Activated naive CD8-positive, alpha-beta T cell treated with anti-CD3 and anti-CD28 coated beads for 36 hours (primary cell): Measurements from ENCODE around the gene TBC1D22A. TPM values are rescaled to one million over a fixed set of nuclear protein-coding genes. Genes with fewer than 3 reads are reported as not detected.

ENCODE experiments used
- DNase-seq: peaks from one replicate; pipeline ENCODE4 v3.0.0; 2021
- H3K27ac Mint-ChIP-seq: one replicate; pipeline ENCODE4 v1.8.0; 2022; ENCODE audit warnings: mild to moderate bottlenecking, moderate library complexity, mixed read lengths
- H3K27me3 Mint-ChIP-seq: one replicate; pipeline ENCODE4 v1.8.0; 2022; ENCODE audit warnings: mild to moderate bottlenecking, mixed read lengths
- H3K36me3 Mint-ChIP-seq: one replicate; pipeline ENCODE4 v1.8.0; 2021; ENCODE audit warnings: mild to moderate bottlenecking, mixed read lengths
- H3K4me1 Mint-ChIP-seq: one replicate; pipeline ENCODE4 v1.8.0; 2021; ENCODE audit warnings: mixed read lengths
- H3K4me3 Mint-ChIP-seq: one replicate; pipeline ENCODE4 v1.8.0; 2022; ENCODE audit warnings: mild to moderate bottlenecking, moderate library complexity, mixed read lengths
- H3K9me3 Mint-ChIP-seq: one replicate; pipeline ENCODE4 v1.8.0; 2022; ENCODE audit warnings: mixed read lengths
- total RNA-seq, 2 experiments: library from RNA; stranded (reverse); gene quantifications; one replicate each; pipeline ENCODE4 v1.2.3, GENCODE V29; 2021

The TBC1D22A gene
- total RNA-seq, 2 experiments from 2014 or later: 42.1 to 42.4 TPM

GRCh38 chr22:46948411-46949144 lies 186.1 kb downstream of the TBC1D22A start:
- DNase-seq: no peak
- no peaks in the 10 kb centered on the region for H3K27me3 Mint-ChIP-seq
- no peak overlapping the region for H3K27ac Mint-ChIP-seq
- H3K4me1 Mint-ChIP-seq: peaks cover 14% of the 10 kb centered on the region
- no peaks in the 10 kb centered on the region for H3K9me3 Mint-ChIP-seq
- no peak overlapping the region for H3K4me3 Mint-ChIP-seq
- H3K36me3 Mint-ChIP-seq: peaks cover 16% of the 10 kb centered on the region

- no peak for DNase-seq
- H3K36me3 Mint-ChIP-seq: peaks cover 13% of the 10 kb centered on the region
- H3K9me3 Mint-ChIP-seq: no peaks in the 10 kb centered on the region
- no peak overlapping the region for H3K4me3 Mint-ChIP-seq
- no peaks in the 10 kb centered on the region for H3K27me3 Mint-ChIP-seq
- H3K4me1 Mint-ChIP-seq: peaks cover 14% of the 10 kb centered on the region
- H3K27ac Mint-ChIP-seq: no peak overlapping the region
These were observed 188.9 kb downstream of the TBC1D22A start for GRCh38 chr22:46951350-46951749.

- Mint-ChIP-seq H3K4me3 (no peak overlapping the region), H3K27ac (no peak overlapping the region), H3K4me1 (peaks cover 13% of the 10 kb centered on the region), H3K9me3 (no peaks in the 10 kb centered on the region), H3K27me3 (no peaks in the 10 kb centered on the region), H3K36me3 (peaks cover 15% of the 10 kb centered on the region)
- no peak for DNase-seq
These were observed 189.5 kb downstream of the TBC1D22A start for GRCh38 chr22:46951973-46952372.

GRCh38 chr22:46953968-46954765 lies 191.7 kb downstream of the TBC1D22A start:
- H3K4me3 Mint-ChIP-seq: no peak overlapping the region
- no peak overlapping the region for H3K27ac Mint-ChIP-seq
- DNase-seq: no peak
- no peaks in the 10 kb centered on the region for H3K9me3 Mint-ChIP-seq
- H3K36me3 Mint-ChIP-seq: peaks cover 9% of the 10 kb centered on the region
- no peaks in the 10 kb centered on the region for H3K27me3 Mint-ChIP-seq
- H3K4me1 Mint-ChIP-seq: peaks cover 3% of the 10 kb centered on the region

- Mint-ChIP-seq H3K4me3 (no peak overlapping the region), H3K36me3 (peaks cover 5% of the 10 kb centered on the region), H3K27ac (no peak overlapping the region), H3K27me3 (no peaks in the 10 kb centered on the region), H3K4me1 (peaks cover 4% of the 10 kb centered on the region), H3K9me3 (no peaks in the 10 kb centered on the region)
- no peak for DNase-seq
These were observed 192.3 kb downstream of the TBC1D22A start for GRCh38 chr22:46954781-46955180.

GRCh38 chr22:46956498-46957215 lies 194.2 kb downstream of the TBC1D22A start:
- H3K9me3 Mint-ChIP-seq: no peaks in the 10 kb centered on the region
- H3K4me1 Mint-ChIP-seq: peaks cover 10% of the 10 kb centered on the region
- H3K27me3 Mint-ChIP-seq: no peaks in the 10 kb centered on the region
- peaks cover 3% of the 10 kb centered on the region for H3K36me3 Mint-ChIP-seq
- H3K27ac Mint-ChIP-seq: no peak overlapping the region
- DNase-seq: no peak
- no peak overlapping the region for H3K4me3 Mint-ChIP-seq

GRCh38 chr22:46957521-46957920 lies 195.1 kb downstream of the TBC1D22A start:
- Mint-ChIP-seq H3K4me1 (peaks cover 18% of the 10 kb centered on the region), H3K9me3 (no peaks in the 10 kb centered on the region), H3K36me3 (peaks cover 4% of the 10 kb centered on the region), H3K27ac (no peak overlapping the region), H3K4me3 (no peak overlapping the region), H3K27me3 (no peaks in the 10 kb centered on the region)
- DNase-seq: no peak

- Mint-ChIP-seq H3K9me3 (no peaks in the 10 kb centered on the region), H3K27me3 (no peaks in the 10 kb centered on the region), H3K4me3 (no peak overlapping the region)
These were observed 195.7 kb downstream of the TBC1D22A start for GRCh38 chr22:46958191-46958590.

GRCh38 chr22:46958658-46959057 lies 196.2 kb downstream of the TBC1D22A start:
- H3K4me3 Mint-ChIP-seq: no peak overlapping the region
- no peak for DNase-seq
- no peaks in the 10 kb centered on the region for H3K9me3 Mint-ChIP-seq
- no peaks in the 10 kb centered on the region for H3K27me3 Mint-ChIP-seq
- no peak overlapping the region for H3K27ac Mint-ChIP-seq
- peaks cover 4% of the 10 kb centered on the region for H3K36me3 Mint-ChIP-seq
- peaks cover 18% of the 10 kb centered on the region for H3K4me1 Mint-ChIP-seq

More at GRCh38 chr22:46958191-46958590, 195.7 kb downstream of the TBC1D22A start:
- peaks cover 4% of the 10 kb centered on the region for H3K36me3 Mint-ChIP-seq
- no peak for DNase-seq
- H3K4me1 Mint-ChIP-seq: peaks cover 18% of the 10 kb centered on the region
- no peak overlapping the region for H3K27ac Mint-ChIP-seq

- Mint-ChIP-seq H3K4me3 (no peak overlapping the region), H3K9me3 (no peaks in the 10 kb centered on the region), H3K27me3 (no peaks in the 10 kb centered on the region), H3K4me1 (peaks cover 18% of the 10 kb centered on the region), H3K27ac (no peak overlapping the region), H3K36me3 (peaks cover 4% of the 10 kb centered on the region)
- DNase-seq: no peak
These were observed 196.9 kb downstream of the TBC1D22A start for GRCh38 chr22:46959369-46959768.

GRCh38 chr22:46961591-46962295 lies 199.3 kb downstream of the TBC1D22A start:
- H3K27me3 Mint-ChIP-seq: no peaks in the 10 kb centered on the region
- peaks cover 16% of the 10 kb centered on the region for H3K4me1 Mint-ChIP-seq
- H3K9me3 Mint-ChIP-seq: no peaks in the 10 kb centered on the region
- no peak overlapping the region for H3K4me3 Mint-ChIP-seq
- H3K27ac Mint-ChIP-seq: no peak overlapping the region
- peaks cover 2% of the 10 kb centered on the region for H3K36me3 Mint-ChIP-seq
- DNase-seq: no peak

- Mint-ChIP-seq H3K9me3 (no peaks in the 10 kb centered on the region), H3K36me3 (peaks cover 2% of the 10 kb centered on the region), H3K4me1 (peaks cover 18% of the 10 kb centered on the region), H3K27ac (no peak overlapping the region), H3K27me3 (no peaks in the 10 kb centered on the region), H3K4me3 (no peak overlapping the region)
- DNase-seq: no peak
These were observed 200.0 kb downstream of the TBC1D22A start for GRCh38 chr22:46962406-46962805.

GRCh38 chr22:46963672-46964545 lies 201.5 kb downstream of the TBC1D22A start:
- DNase-seq: no peak
- no peaks in the 10 kb centered on the region for H3K27me3 Mint-ChIP-seq
- peaks cover 2% of the 10 kb centered on the region for H3K36me3 Mint-ChIP-seq
- H3K4me1 Mint-ChIP-seq: peaks cover 23% of the 10 kb centered on the region
- no peaks in the 10 kb centered on the region for H3K9me3 Mint-ChIP-seq
- no peak overlapping the region for H3K4me3 Mint-ChIP-seq
- H3K27ac Mint-ChIP-seq: no peak overlapping the region
